Activated CD4-positive, alpha-beta T cell treated with anti-CD3 and anti-CD28 coated beads, Interleukin-2, amount 10 ng/mL, durations not matched to agents 7 days and 5 days (primary cell): ENCODE data around the gene TMEM170A. TPM values are rescaled to one million over a fixed set of nuclear protein-coding genes. Genes with fewer than 3 reads are reported as not detected.
"Not testable (repeated sequence)": the region's sequence is repeated elsewhere in the genome, so short reads cannot be mapped to it uniquely, and the experiment has no call there.

Source experiments
- CTCF ChIA-PET: fragments of 350-600 bp; sonication (Branson Sonifier 250); formaldehyde crosslinking; loops from one replicate; lab custom pipeline; 2021; ENCODE audit warnings: antibody characterized with exemption; lab: Charles Lee
- POLR2A ChIA-PET: fragments of 350-600 bp; sonication (Branson Sonifier 250); formaldehyde crosslinking; loops from one replicate; lab custom pipeline; 2021; ENCODE audit warnings: antibody characterized with exemption; lab: Charles Lee
- DNase-seq: peaks from one replicate; pipeline ENCODE4 v3.0.0-alpha.2; 2020
- H3K27ac Mint-ChIP-seq: one replicate; pipeline ENCODE4 v1.8.0; 2021; ENCODE audit warnings: mild to moderate bottlenecking, moderate library complexity, mixed read lengths
- H3K27me3 Mint-ChIP-seq: one replicate; pipeline ENCODE4 v1.8.0; 2021; ENCODE audit warnings: mixed read lengths
- H3K36me3 Mint-ChIP-seq: one replicate; pipeline ENCODE4 v1.8.0; 2021; ENCODE audit warnings: low read depth, mixed read lengths
- H3K4me1 Mint-ChIP-seq: one replicate; pipeline ENCODE4 v1.8.0; 2021; ENCODE audit warnings: mixed read lengths
- H3K4me3 Mint-ChIP-seq: one replicate; pipeline ENCODE4 v1.8.0; 2021; ENCODE audit warnings: mild to moderate bottlenecking, moderate library complexity, mixed read lengths
- H3K9me3 Mint-ChIP-seq: one replicate; pipeline ENCODE4 v1.8.0; 2021; ENCODE audit warnings: mixed read lengths
- total RNA-seq, 2 experiments: library from RNA; stranded (reverse); gene quantifications; one replicate each; pipeline ENCODE4 v1.2.3, GENCODE V29; 2021

TMEM170A gene
- total RNA-seq, 2 experiments from 2014 or later = 35.1 to 36.3 TPM

DNA sequence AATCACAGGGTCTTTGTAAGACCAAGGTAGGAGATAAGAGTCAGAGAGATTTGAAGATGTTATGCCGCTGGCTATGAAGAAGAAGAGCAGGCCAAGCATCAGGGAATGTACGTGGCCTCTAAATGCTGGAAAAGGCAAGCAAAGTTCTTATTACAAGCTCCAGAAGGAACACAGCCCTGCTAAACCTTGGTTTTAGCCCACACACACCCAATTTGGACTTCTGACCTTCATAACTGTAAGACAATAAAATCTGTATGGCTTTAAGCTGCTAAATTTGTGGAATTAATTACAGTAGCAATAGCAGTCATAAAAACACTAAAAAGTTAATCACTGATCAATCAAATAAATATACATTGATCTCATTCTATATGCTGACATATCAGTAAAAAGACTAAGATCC is 6.0 kb downstream of the TMEM170A start:
- H3K36me3 Mint-ChIP-seq = peaks cover 27% of the 10 kb centered on the region
- no peaks in the 10 kb centered on the region for H3K9me3 Mint-ChIP-seq
- no peak overlapping the region for H3K27ac Mint-ChIP-seq
- H3K4me3 Mint-ChIP-seq = no peak overlapping the region
- ChIA-PET CTCF (interaction anchor here (1.0 to 1.9 kb wide), 3 partner anchors 13 to 27 kb away, joined by 3 to 6 read pairs (median 3); no protein-coding TSS in a partner anchor), POLR2A (no interaction called here)
- H3K4me1 Mint-ChIP-seq = peaks cover 49% of the 10 kb centered on the region
- no peak for DNase-seq
- no peaks in the 10 kb centered on the region for H3K27me3 Mint-ChIP-seq

DNA sequence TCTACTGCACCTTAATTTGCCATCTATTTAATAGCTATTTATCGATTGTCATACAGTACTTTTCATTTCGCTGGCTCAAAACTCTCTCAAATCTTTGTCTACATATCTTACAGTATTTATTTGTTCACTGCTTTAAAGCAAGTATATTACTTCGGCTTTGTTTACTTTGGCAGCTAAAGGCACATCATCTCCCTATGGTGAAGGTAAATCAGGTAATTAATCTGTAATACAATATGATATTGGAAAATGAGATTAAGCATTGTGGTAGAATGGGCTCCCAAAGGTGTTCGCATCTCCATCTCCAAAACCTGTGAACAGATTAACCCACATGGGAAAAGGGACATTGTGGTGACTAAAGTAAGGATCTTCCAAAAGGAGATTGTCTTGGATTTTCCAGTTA is 6.5 kb downstream of the TMEM170A start:
- H3K27me3 Mint-ChIP-seq = no peaks in the 10 kb centered on the region
- H3K9me3 Mint-ChIP-seq = no peaks in the 10 kb centered on the region
- POLR2A ChIA-PET = no interaction called here
- H3K27ac Mint-ChIP-seq = no peak overlapping the region
- CTCF ChIA-PET = interaction anchor here (1.0 to 1.9 kb wide), 3 partner anchors 13 to 27 kb away, joined by 3 to 6 read pairs (median 3); no protein-coding TSS in a partner anchor
- H3K36me3 Mint-ChIP-seq = peaks cover 25% of the 10 kb centered on the region
- H3K4me1 Mint-ChIP-seq = peaks cover 47% of the 10 kb centered on the region
- no peak overlapping the region for H3K4me3 Mint-ChIP-seq
- DNase-seq = no peak

DNA sequence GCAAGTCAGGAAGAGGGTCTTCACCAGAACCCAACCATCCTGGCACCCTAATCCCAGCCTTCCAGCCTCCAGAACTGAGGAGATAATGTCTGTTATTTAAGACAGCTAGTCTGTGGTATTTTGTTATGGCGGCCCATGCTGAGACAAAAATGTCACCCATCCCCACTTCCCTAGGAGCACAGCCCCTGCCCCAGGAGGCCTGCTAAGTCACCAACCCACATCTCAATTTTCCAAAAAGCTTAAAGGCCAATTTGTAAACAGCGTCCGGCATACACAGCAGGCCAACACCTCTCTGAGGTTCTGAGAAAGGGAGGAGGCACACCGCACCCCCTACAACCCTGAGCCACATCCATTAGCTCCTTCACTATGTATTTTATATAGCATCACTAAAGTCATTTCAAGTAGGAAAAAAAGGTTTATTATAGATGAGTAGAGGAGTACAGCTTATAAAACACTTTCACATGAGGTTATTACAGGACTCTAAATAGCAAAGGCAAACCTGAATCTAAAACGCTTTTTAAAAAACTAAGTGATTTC is 6.9 kb downstream of the TMEM170A start:
- Mint-ChIP-seq H3K4me3 (no peak overlapping the region), H3K4me1 (peaks cover 43% of the 10 kb centered on the region), H3K27me3 (no peaks in the 10 kb centered on the region), H3K9me3 (no peaks in the 10 kb centered on the region), H3K27ac (peak overlapping the region; percentile 41), H3K36me3 (peaks cover 24% of the 10 kb centered on the region)
- DNase-seq = no peak
- POLR2A ChIA-PET = no interaction called here
- CTCF ChIA-PET = interaction anchor here (1.2 to 1.9 kb wide), 2 partner anchors 14 to 27 kb away, joined by 3 to 6 read pairs; no protein-coding TSS in a partner anchor

DNA sequence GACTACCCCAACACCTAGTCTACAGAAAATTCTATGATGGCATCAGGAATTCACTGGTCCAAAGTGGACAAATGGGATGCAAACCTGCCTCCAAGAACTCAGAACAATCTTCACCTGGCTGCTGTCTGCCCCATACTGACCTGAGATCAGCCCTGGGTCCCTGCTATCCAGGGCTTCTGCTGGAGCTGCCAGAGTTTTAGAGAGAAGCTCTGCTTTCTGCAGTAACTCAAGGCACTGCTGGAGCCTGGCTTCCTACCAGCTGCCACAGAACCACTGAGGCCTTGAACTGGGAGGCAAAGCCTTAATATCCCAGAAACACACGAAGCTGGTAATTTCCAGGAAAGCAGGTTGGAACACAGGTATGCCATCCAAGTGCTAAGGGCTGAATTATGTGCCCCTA is 7.5 kb downstream of the TMEM170A start:
- no peak for DNase-seq
- peak overlapping the region; percentile 63 for H3K27ac Mint-ChIP-seq
- peaks cover 24% of the 10 kb centered on the region for H3K36me3 Mint-ChIP-seq
- H3K9me3 Mint-ChIP-seq = no peaks in the 10 kb centered on the region
- no peaks in the 10 kb centered on the region for H3K27me3 Mint-ChIP-seq
- peaks cover 37% of the 10 kb centered on the region for H3K4me1 Mint-ChIP-seq
- H3K4me3 Mint-ChIP-seq = no peak overlapping the region
- POLR2A ChIA-PET = no interaction called here
- CTCF ChIA-PET = interaction anchor here (1.9 kb wide), 1 partner anchor 26 kb away, joined by 6 read pairs; no protein-coding TSS in a partner anchor

DNA sequence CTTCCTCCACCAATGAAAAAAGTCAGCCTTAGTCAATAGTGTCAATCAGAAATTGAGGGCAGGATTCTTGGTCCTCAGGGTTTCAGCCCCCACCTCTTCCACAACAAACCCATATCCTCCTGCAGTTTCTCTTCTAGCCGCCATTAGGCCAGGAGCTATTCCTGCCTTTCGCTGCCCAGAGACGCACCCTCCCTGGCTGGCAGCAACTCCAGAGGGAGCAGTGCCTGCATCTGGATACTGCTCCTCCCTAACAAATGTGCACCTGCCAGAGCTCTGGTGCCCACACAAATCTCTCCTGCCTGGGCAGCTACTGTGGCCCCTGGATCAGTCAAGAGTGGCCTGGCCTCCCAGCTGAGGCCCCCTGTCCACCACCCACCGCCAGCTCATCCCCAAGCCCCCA is 8.0 kb downstream of the TMEM170A start:
- H3K27ac Mint-ChIP-seq = peak overlapping the region; percentile 63
- peaks cover 32% of the 10 kb centered on the region for H3K4me1 Mint-ChIP-seq
- H3K9me3 Mint-ChIP-seq, POLR2A ChIA-PET, H3K27me3 Mint-ChIP-seq, DNase-seq, H3K4me3 Mint-ChIP-seq: not testable (repeated sequence)
- CTCF ChIA-PET = interaction anchor here (1.3 kb wide), 1 partner anchor 9 kb away, joined by 3 read pairs; no protein-coding TSS in a partner anchor
- peaks cover 22% of the 10 kb centered on the region for H3K36me3 Mint-ChIP-seq

DNA sequence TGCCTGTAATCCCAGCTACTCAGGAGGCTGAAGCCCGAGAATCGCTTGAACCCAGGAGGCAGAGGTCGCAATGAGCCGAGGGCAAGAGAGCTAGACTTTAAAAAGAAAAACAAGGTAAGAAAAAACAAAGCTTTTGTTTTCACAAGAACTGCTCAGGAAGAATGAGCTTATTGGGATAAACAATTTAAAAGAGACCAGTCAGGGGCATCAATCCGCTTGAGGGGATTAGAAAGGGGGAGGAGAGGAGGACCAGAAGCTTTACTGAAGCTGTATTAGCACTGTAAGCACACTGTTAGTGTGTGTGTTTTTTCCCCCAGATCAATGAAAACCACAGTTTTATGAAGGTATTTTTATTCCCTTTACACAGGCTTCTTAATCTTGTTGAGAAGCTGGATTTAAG is 8.8 kb downstream of the TMEM170A start:
- H3K4me3 Mint-ChIP-seq = no peak overlapping the region
- POLR2A ChIA-PET = interaction anchor here (0.7 kb wide), 1 partner anchor 21 kb away, joined by 3 read pairs; no protein-coding TSS in a partner anchor
- no peaks in the 10 kb centered on the region for H3K27me3 Mint-ChIP-seq
- H3K9me3 Mint-ChIP-seq = no peaks in the 10 kb centered on the region
- peaks cover 24% of the 10 kb centered on the region for H3K4me1 Mint-ChIP-seq
- CTCF ChIA-PET = interaction anchor here (0.6 to 1.3 kb wide), 4 partner anchors 8 to 691 kb away, joined by 3 to 5 read pairs (median 3); no protein-coding TSS in a partner anchor
- peaks cover 23% of the 10 kb centered on the region for H3K36me3 Mint-ChIP-seq
- no peak for DNase-seq
- H3K27ac Mint-ChIP-seq = no peak overlapping the region

DNA sequence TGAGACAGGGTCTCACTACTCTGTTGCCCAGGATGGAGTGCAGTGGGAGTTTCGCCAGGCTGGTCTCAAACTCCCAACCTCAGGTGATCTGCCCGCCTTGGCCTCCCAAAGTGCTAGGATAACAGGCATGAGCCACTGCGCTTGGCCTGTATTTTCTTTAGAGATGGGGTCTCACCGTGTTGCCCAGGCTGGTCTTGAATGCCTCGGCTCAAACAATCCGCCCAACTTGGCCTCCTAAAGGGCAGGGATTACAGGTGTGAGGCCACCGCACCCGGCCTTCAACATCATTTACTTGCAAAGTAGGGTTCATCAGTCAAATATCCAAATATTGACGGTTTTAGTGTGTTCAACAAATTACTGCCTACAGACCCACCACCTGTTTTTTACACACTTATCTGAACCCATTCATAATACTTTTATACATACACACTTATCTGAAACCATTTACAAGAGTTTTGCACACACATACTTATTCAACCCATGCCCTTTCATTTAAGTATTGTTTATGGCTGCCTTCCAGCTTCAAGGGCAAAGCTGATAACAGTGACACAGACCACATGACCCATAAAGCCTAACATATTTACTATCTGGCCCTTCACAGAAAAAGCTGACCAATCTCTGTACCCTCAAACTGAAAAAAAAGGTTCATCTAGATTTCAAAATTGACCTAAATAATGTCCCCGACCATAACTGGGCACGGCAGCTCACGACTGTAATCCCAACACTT is 11.9 kb downstream of the TMEM170A start:
- no peak for DNase-seq
- Mint-ChIP-seq H3K4me1 (peaks cover 13% of the 10 kb centered on the region), H3K27ac (no peak overlapping the region), H3K9me3 (no peaks in the 10 kb centered on the region), H3K4me3 (no peak overlapping the region), H3K27me3 (no peaks in the 10 kb centered on the region), H3K36me3 (peaks cover 20% of the 10 kb centered on the region)
- ChIA-PET CTCF (interaction anchor here (0.7 to 2.0 kb wide), 4 partner anchors 11 to 32 kb away, joined by 3 to 6 read pairs (median 4); no protein-coding TSS in a partner anchor), POLR2A (no interaction called here)

DNA sequence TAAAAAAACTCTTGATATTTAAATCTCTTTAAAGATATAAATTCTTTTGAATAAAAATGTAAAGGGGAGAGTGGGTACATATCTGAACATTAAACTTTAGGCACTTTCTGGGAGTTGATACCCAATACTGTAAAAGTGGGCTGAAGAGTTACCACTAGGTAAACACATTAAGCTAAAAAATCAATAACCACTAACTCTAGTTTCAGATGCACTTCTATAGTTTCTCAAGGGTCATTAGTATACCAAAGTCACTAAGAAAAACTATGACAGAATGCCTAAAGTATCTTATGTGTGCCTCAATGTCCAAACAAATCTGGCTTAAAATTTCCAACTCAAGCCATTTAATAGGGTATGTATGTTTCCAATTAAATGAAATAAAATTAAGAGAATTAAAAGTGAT is 18.1 kb downstream of the TMEM170A start:
- Mint-ChIP-seq H3K4me3 (no peak overlapping the region), H3K4me1 (peaks cover 1% of the 10 kb centered on the region), H3K27me3 (no peaks in the 10 kb centered on the region), H3K27ac (no peak overlapping the region), H3K9me3 (no peaks in the 10 kb centered on the region), H3K36me3 (peaks cover 12% of the 10 kb centered on the region)
- no peak for DNase-seq
- ChIA-PET CTCF (interaction anchor here (1.3 to 1.6 kb wide), 2 partner anchors 9 to 19 kb away, joined by 3 read pairs; no protein-coding TSS in a partner anchor), POLR2A (no interaction called here)

DNA sequence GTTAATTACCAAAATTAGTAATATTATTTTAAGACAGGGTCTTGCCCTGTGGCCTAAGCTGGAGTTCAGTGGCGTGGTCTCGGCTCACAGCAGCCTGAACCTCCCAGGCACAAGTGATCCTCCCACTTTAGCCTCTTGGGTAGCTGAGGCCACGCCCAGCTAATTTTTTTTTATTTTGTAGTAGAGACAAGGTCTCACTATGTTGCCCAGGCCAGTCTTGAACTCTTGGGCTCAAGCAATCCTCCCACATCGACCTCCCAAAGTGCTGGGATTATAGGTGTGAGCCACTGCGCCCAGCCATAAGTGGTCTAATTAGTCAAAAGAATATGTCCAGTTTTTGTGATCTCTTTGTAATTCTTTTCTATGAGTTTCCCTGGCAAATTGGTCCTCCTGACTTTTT is 19.2 kb downstream of the TMEM170A start:
- Mint-ChIP-seq H3K36me3 (peaks cover 6% of the 10 kb centered on the region), H3K27me3 (no peaks in the 10 kb centered on the region), H3K4me3 (no peak overlapping the region), H3K27ac (no peak overlapping the region), H3K9me3 (no peaks in the 10 kb centered on the region), H3K4me1 (peaks cover 1% of the 10 kb centered on the region)
- no peak for DNase-seq
- ChIA-PET POLR2A (no interaction called here), CTCF (interaction anchor here (0.7 to 2.0 kb wide), 3 partner anchors 12 to 21 kb away, joined by 3 to 9 read pairs (median 4); partner anchors contain the start of gene CFDP1)

DNA sequence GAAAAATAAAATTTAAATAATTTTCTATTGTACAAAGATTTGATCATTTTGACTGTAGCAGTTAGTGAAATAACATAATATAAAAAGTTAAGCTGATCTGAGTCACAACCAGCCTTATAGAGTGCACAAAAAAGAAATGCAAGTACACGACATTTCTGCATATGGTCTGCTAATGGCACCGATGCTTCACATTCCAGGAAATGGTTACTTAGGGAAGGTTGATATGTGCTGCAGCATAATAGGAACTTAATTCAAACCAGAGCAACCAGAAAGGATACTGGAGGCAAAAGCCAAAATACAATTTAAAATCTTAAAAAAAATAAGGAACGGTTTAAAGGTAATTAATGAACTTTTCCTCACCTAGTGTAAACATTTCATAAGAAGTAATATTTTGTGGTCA is 21.2 kb downstream of the TMEM170A start:
- Mint-ChIP-seq H3K36me3 (no peaks in the 10 kb centered on the region), H3K4me1 (no peaks in the 10 kb centered on the region), H3K27ac (no peak overlapping the region), H3K27me3 (no peaks in the 10 kb centered on the region), H3K4me3 (no peak overlapping the region), H3K9me3 (no peaks in the 10 kb centered on the region)
- ChIA-PET CTCF (interaction anchor here (1.1 to 2.0 kb wide), 2 partner anchors 10 to 32 kb away, joined by 3 to 9 read pairs; partner anchors contain the start of gene CFDP1), POLR2A (interaction anchor here (0.6 kb wide), 1 partner anchor 48 kb away, joined by 4 read pairs; no protein-coding TSS in a partner anchor)
- DNase-seq = no peak

DNA sequence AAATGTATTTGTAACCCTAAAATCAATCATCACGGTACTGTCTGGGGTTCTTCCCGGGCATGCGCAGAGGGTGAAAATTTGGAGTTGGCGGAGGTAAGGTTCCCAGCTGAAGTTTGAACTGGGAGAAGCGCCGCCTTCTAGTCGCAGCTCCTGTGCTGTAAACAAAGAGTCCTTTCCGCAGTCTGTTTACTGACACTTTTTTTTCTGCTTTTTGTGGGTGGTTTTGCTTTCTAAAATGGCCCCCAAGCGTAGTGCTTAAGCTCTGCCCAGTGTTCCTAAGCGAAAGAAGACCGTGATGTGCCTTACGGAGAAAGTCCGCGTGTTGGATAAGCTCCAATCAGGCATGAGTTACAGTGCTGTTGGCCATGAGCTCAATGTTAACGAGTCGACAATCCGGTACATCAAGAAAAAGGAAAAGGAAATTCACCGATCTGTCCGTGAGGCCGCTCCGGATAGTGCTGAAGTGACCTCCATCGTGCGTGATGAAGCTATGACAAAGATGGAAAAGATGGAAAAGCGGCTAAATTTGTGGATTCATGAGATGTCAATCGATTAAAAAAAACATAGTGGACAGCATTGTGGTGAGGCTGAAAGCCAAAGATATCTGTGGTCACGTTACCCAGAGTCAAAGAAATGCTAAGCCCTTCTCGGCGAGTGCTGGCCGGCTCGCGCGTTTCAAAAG is 30.6 kb downstream of the TMEM170A start:
- Mint-ChIP-seq H3K36me3 (peaks cover 11% of the 10 kb centered on the region), H3K27me3 (no peaks in the 10 kb centered on the region), H3K27ac (peak overlapping the region; percentile 99), H3K9me3 (no peaks in the 10 kb centered on the region), H3K4me1 (peaks cover 39% of the 10 kb centered on the region), H3K4me3 (peak overlapping the region; percentile 90)
- ChIA-PET CTCF (interaction anchor here (0.6 to 2.4 kb wide), 8 partner anchors 11 to 235 kb away, joined by 3 to 9 read pairs (median 3); no protein-coding TSS in a partner anchor), POLR2A (interaction anchor here (0.6 kb wide), 1 partner anchor 22 kb away, joined by 3 read pairs; no protein-coding TSS in a partner anchor)
- DNase-seq = peak; percentile 82
